HepG2 (cell line): ENCODE measurements around the gene RPS17.

Experiments
- ARID2 ChIP-seq: sonication (generic); formaldehyde crosslinking; IDR thresholded peaks from 2 replicates; pipeline ENCODE4 v1.8.1; 2022; ENCODE audit warnings: mild to moderate bottlenecking, missing genetic modification reagents, borderline replicate concordance
- CTCF ChIP-seq: sonication (generic); formaldehyde crosslinking; IDR thresholded peaks from 2 replicates; pipeline ENCODE4 v1.5.0; 2020; ENCODE audit warnings: mild to moderate bottlenecking, missing genetic modification reagents, moderate library complexity
- EZH2 ChIP-seq: conservative IDR thresholded peaks from 2 replicates; pipeline ENCODE4 v1.6.1; 2012; ENCODE audit warnings: mild to moderate bottlenecking, low read depth, low read length, moderate library complexity
- MXI1 ChIP-seq: IDR thresholded peaks from 3 replicates; pipeline ENCODE4 v1.6.1; 2012; ENCODE audit warnings: low read depth, low read length, inconsistent platforms, borderline replicate concordance
- PATZ1 ChIP-seq: sonication (generic); formaldehyde crosslinking; IDR thresholded peaks from 2 replicates; pipeline ENCODE4 v1.4.0; 2020; ENCODE audit warnings: missing genetic modification reagents
- PHB2 ChIP-seq: fragments of 450-650 bp; IDR thresholded peaks from 2 replicates; pipeline ENCODE4 v1.6.1; 2018; ENCODE audit not compliant: partially characterized antibody
- PHF8 ChIP-seq: sonication (generic); formaldehyde crosslinking; IDR thresholded peaks from 2 replicates; pipeline ENCODE4 v1.5.0; 2020; ENCODE audit warnings: missing genetic modification reagents
- POLR2A ChIP-seq, 2 experiments: IDR thresholded peaks; 2 replicates each; pipeline ENCODE4 v1.6.1; 2011; ENCODE audit warnings: low read depth in 2 of 2, low read length in 2 of 2, mild to moderate bottlenecking in 1 of 2, moderate library complexity in 1 of 2; ENCODE audit not compliant: insufficient read depth in 1 of 2
- RARG ChIP-seq: sonication (generic); formaldehyde crosslinking; IDR thresholded peaks from 2 replicates; pipeline ENCODE4 v1.4.0; 2020; ENCODE audit warnings: low read depth, mild to moderate bottlenecking, missing genetic modification reagents
- TF ChIP-seq, protein P1 (sequence below): IDR thresholded peaks from 2 replicates; pipeline ENCODE4 v1.6.1; 2016; ENCODE audit warnings: low read depth, missing genetic modification reagents, missing compliant biosample characterization
- TF ChIP-seq, protein P2 (sequence below): sonication (generic); formaldehyde crosslinking; IDR thresholded peaks from 2 replicates; pipeline ENCODE4 v1.4.0; 2020; ENCODE audit warnings: low read depth, missing genetic modification reagents

DNA sequence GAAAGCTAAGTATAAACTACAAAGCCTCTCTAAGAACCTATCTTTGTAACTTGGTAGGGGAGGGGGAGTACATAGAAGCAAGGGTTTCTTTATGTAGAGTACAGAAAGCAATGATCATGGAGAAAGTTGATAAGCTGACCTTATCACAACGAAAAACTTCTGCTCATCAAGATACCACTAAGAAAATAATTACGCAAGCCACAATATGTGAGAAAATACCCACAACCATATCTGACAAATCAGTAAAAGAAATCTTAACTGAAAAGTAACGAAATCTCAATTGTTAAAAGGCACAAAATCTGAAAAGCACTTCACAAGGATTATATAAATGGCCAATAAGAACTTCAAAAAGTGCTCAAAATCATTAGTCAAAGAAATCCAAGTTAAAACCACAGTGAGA lies 35.1 kb upstream of the RPS17 start:
- TF ChIP-seq MXI1: no peak
- TF ChIP-seq PATZ1 (CRISPR knock-in tag): no peak
- no peak for TF ChIP-seq ARID2 (CRISPR knock-in tag)
- TF ChIP-seq PHB2: no peak
- TF ChIP-seq, protein P1, sequence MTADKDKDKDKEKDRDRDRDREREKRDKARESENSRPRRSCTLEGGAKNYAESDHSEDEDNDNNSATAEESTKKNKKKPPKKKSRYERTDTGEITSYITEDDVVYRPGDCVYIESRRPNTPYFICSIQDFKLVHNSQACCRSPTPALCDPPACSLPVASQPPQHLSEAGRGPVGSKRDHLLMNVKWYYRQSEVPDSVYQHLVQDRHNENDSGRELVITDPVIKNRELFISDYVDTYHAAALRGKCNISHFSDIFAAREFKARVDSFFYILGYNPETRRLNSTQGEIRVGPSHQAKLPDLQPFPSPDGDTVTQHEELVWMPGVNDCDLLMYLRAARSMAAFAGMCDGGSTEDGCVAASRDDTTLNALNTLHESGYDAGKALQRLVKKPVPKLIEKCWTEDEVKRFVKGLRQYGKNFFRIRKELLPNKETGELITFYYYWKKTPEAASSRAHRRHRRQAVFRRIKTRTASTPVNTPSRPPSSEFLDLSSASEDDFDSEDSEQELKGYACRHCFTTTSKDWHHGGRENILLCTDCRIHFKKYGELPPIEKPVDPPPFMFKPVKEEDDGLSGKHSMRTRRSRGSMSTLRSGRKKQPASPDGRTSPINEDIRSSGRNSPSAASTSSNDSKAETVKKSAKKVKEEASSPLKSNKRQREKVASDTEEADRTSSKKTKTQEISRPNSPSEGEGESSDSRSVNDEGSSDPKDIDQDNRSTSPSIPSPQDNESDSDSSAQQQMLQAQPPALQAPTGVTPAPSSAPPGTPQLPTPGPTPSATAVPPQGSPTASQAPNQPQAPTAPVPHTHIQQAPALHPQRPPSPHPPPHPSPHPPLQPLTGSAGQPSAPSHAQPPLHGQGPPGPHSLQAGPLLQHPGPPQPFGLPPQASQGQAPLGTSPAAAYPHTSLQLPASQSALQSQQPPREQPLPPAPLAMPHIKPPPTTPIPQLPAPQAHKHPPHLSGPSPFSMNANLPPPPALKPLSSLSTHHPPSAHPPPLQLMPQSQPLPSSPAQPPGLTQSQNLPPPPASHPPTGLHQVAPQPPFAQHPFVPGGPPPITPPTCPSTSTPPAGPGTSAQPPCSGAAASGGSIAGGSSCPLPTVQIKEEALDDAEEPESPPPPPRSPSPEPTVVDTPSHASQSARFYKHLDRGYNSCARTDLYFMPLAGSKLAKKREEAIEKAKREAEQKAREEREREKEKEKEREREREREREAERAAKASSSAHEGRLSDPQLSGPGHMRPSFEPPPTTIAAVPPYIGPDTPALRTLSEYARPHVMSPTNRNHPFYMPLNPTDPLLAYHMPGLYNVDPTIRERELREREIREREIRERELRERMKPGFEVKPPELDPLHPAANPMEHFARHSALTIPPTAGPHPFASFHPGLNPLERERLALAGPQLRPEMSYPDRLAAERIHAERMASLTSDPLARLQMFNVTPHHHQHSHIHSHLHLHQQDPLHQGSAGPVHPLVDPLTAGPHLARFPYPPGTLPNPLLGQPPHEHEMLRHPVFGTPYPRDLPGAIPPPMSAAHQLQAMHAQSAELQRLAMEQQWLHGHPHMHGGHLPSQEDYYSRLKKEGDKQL: no peak
- no peak for TF ChIP-seq EZH2
- TF ChIP-seq CTCF: no peak
- no peak for TF ChIP-seq POLR2A (IDR thresholded peaks at IDR 0.05; ENCODE audit: insufficient read depth in 1 of 2, low read depth in 2 of 2, low read length in 2 of 2)
- TF ChIP-seq PHF8 (CRISPR knock-in tag): no peak
- TF ChIP-seq, protein P2, sequence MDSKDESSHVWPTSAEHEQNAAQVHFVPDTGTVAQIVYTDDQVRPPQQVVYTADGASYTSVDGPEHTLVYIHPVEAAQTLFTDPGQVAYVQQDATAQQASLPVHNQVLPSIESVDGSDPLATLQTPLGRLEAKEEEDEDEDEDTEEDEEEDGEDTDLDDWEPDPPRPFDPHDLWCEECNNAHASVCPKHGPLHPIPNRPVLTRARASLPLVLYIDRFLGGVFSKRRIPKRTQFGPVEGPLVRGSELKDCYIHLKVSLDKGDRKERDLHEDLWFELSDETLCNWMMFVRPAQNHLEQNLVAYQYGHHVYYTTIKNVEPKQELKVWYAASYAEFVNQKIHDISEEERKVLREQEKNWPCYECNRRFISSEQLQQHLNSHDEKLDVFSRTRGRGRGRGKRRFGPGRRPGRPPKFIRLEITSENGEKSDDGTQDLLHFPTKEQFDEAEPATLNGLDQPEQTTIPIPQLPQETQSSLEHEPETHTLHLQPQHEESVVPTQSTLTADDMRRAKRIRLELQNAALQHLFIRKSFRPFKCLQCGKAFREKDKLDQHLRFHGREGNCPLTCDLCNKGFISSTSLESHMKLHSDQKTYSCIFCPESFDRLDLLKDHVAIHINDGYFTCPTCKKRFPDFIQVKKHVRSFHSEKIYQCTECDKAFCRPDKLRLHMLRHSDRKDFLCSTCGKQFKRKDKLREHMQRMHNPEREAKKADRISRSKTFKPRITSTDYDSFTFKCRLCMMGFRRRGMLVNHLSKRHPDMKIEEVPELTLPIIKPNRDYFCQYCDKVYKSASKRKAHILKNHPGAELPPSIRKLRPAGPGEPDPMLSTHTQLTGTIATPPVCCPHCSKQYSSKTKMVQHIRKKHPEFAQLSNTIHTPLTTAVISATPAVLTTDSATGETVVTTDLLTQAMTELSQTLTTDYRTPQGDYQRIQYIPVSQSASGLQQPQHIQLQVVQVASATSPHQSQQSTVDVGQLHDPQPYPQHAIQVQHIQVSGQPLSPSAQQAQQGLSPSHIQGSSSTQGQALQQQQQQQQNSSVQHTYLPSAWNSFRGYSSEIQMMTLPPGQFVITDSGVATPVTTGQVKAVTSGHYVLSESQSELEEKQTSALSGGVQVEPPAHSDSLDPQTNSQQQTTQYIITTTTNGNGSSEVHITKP: no peak
- no peak for TF ChIP-seq RARG (CRISPR knock-in tag)
